ENCODE results near the gene FRMD4A. TPM values are rescaled to one million over a fixed set of nuclear protein-coding genes. Genes with fewer than 3 reads are reported as not detected.

The FRMD4A gene
- polyA plus RNA-seq, 1 of the 3 experiments (the other 2 are of a cell fraction), result 37.7 TPM

DNA sequence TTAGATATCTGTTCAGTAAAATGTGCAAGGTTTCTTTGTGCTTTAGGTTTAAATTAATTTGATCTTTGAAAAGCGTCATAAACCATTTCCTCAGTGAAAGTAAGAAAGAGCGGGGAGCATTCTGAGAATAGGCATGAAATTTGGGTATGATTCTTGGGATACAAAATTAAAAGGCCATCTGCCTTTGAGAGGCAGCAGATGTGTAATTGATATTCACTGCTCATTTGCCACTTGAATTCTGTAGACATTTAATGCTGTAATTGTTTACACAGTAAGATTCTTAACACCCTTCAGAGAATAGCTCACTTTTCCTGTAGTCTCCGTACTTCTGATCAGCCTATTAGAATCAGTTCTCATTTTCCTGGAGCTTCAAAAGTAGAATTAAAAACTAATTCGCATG is 18.7 kb downstream of the FRMD4A start (continued):
- no peak for TF ChIP-seq NFIC (IDR thresholded peaks at IDR 0.05; ENCODE audit: borderline replicate concordance)
- no peak for TF ChIP-seq YY1 (IDR thresholded peaks at IDR 0.05; ENCODE audit: low read depth)
- TF ChIP-seq NRF1 (IDR thresholded peaks at IDR 0.05; ENCODE audit: low read depth, low read length), result no peak
- TF ChIP-seq, protein P1, sequence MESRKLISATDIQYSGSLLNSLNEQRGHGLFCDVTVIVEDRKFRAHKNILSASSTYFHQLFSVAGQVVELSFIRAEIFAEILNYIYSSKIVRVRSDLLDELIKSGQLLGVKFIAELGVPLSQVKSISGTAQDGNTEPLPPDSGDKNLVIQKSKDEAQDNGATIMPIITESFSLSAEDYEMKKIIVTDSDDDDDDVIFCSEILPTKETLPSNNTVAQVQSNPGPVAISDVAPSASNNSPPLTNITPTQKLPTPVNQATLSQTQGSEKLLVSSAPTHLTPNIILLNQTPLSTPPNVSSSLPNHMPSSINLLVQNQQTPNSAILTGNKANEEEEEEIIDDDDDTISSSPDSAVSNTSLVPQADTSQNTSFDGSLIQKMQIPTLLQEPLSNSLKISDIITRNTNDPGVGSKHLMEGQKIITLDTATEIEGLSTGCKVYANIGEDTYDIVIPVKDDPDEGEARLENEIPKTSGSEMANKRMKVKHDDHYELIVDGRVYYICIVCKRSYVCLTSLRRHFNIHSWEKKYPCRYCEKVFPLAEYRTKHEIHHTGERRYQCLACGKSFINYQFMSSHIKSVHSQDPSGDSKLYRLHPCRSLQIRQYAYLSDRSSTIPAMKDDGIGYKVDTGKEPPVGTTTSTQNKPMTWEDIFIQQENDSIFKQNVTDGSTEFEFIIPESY (IDR thresholded peaks at IDR 0.05; ENCODE audit: borderline replicate concordance, low read depth), result no peak
- TF ChIP-seq MXI1 (IDR thresholded peaks at IDR 0.05; ENCODE audit: low read depth, low read length), result no peak
- no peak for TF ChIP-seq FOXJ3 (CRISPR knock-in tag; IDR thresholded peaks at IDR 0.05)
- TF ChIP-seq CHD2 (IDR thresholded peaks at IDR 0.05; ENCODE audit: low read length, partially characterized antibody), result no peak
- no peak for TF ChIP-seq JUND (IDR thresholded peaks at IDR 0.05)
- TF ChIP-seq, protein P2, sequence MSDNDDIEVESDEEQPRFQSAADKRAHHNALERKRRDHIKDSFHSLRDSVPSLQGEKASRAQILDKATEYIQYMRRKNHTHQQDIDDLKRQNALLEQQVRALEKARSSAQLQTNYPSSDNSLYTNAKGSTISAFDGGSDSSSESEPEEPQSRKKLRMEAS (IDR thresholded peaks at IDR 0.05; ENCODE audit: low read depth), result no peak
- no peak for TF ChIP-seq GABPA (IDR thresholded peaks at IDR 0.05; ENCODE audit: low read depth)
- TF ChIP-seq TCF12 (IDR thresholded peaks at IDR 0.05), result no peak

DNA sequence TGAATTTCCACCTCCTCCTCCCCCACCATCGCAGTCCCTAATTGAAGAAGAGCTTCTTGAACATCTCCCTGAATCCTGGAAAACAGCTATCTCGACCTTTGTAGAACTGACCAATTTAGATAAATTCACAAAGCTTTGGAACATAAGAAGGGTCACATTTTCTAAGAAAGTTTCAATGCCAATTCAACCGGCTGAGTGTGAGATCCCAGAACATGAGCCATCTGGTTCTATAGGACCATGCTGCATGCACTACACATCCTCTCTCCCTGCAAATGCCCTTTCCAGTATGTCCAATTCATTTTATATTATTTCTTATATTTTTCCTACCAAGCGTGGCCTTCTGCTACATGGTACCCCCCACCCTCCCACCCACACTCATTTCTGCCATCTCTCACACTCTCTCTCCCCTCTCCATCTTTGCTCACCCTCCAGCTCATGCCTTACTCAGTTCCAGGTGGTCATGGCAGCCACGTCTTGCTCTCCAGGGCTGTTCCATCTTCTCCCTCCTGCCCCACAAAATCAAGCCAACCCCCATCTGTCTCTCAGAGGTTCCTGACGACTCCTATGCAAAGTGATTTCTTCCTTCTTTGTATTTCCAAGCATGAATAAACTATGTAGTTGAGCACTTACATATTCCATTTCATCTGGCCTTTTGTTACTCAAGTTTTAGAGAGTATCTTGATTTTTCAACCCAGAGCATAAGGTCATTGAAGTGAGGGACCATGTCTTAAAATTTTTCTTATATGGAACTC is 19.3 kb downstream of the FRMD4A start:
- no peaks in the 10 kb centered on the region for H3K9me3 ChIP-seq
- no peak overlapping the region for H3K4me2 ChIP-seq
- H3K27me3 ChIP-seq (ENCODE audit: insufficient read depth), result no peaks in the 10 kb centered on the region; the same call in 1 of the 2 replicates
- CTCF ChIA-PET, result no interaction called here
- no peak overlapping the region for H2AFZ ChIP-seq (ENCODE audit: low read depth)
- H3K9me2 ChIP-seq, result no peaks in the 10 kb centered on the region
- no peak overlapping the region for H3K27ac ChIP-seq (ENCODE audit: low read depth in 2 of 2, low read length in 1 of 2)
- no peak overlapping the region for H3K4me3 ChIP-seq (ENCODE audit: low read depth in 2 of 2, low read length in 1 of 2)
- H3F3A ChIP-seq (replicated peaks; ENCODE audit: insufficient read depth), result no peaks in the 10 kb centered on the region
- TF ChIP-seq, protein P3, sequence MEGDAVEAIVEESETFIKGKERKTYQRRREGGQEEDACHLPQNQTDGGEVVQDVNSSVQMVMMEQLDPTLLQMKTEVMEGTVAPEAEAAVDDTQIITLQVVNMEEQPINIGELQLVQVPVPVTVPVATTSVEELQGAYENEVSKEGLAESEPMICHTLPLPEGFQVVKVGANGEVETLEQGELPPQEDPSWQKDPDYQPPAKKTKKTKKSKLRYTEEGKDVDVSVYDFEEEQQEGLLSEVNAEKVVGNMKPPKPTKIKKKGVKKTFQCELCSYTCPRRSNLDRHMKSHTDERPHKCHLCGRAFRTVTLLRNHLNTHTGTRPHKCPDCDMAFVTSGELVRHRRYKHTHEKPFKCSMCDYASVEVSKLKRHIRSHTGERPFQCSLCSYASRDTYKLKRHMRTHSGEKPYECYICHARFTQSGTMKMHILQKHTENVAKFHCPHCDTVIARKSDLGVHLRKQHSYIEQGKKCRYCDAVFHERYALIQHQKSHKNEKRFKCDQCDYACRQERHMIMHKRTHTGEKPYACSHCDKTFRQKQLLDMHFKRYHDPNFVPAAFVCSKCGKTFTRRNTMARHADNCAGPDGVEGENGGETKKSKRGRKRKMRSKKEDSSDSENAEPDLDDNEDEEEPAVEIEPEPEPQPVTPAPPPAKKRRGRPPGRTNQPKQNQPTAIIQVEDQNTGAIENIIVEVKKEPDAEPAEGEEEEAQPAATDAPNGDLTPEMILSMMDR (IDR thresholded peaks at IDR 0.05), result no peak
- TF ChIP-seq, protein P2 (IDR thresholded peaks at IDR 0.05; ENCODE audit: low read depth), result no peak
- no peak for TF ChIP-seq POLR2AphosphoS5 (IDR thresholded peaks at IDR 0.05; ENCODE audit: low read depth, low read length)
- TF ChIP-seq EP300 (IDR thresholded peaks at IDR 0.05; ENCODE audit: borderline replicate concordance in 1 of 2, low read depth in 1 of 2, low read length in 1 of 2), result no peak
- no peak for TF ChIP-seq TAF1 (IDR thresholded peaks at IDR 0.05; ENCODE audit: borderline replicate concordance, low read depth, low read length)
- TF ChIP-seq MXI1 (IDR thresholded peaks at IDR 0.05; ENCODE audit: low read depth, low read length), result no peak
- TF ChIP-seq TCF12 (IDR thresholded peaks at IDR 0.05), result no peak
- TF ChIP-seq, protein P4, sequence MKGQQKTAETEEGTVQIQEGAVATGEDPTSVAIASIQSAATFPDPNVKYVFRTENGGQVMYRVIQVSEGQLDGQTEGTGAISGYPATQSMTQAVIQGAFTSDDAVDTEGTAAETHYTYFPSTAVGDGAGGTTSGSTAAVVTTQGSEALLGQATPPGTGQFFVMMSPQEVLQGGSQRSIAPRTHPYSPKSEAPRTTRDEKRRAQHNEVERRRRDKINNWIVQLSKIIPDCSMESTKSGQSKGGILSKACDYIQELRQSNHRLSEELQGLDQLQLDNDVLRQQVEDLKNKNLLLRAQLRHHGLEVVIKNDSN (IDR thresholded peaks at IDR 0.05; ENCODE audit: borderline replicate concordance, low read depth), result no peak
- TF ChIP-seq EZH2phosphoT487 (IDR thresholded peaks at IDR 0.05; ENCODE audit: borderline replicate concordance, low read depth), result no peak
- H4K20me1 ChIP-seq (ENCODE audit: insufficient read depth), result no peaks in the 10 kb centered on the region
- 23% methylated on average over 6 of the region's 6 CpGs for WGBS (ENCODE audit: low lambda C conversion rate)
- H3K9ac ChIP-seq, result no peak overlapping the region
- POLR2A ChIA-PET, result no interaction called here
- H3K79me2 ChIP-seq (ENCODE audit: insufficient read depth), result no peaks in the 10 kb centered on the region
- DNase-seq, result no peak
- H3K36me3 ChIP-seq (replicated peaks in 1 of 2; ENCODE audit: control insufficient read depth in 1 of 2, insufficient read depth in 2 of 2, low read length in 1 of 2), result no peaks in the 10 kb centered on the region
- no peaks in the 10 kb centered on the region for H3K4me1 ChIP-seq (ENCODE audit: control insufficient read depth in 1 of 2, insufficient read depth in 2 of 2, low read depth in 1 of 2, low read length in 1 of 2)
